Smooth muscle cell (in vitro differentiated cells): ENCODE measurements around the gene CFAP54. TPM values are rescaled to one million over a fixed set of nuclear protein-coding genes. Genes with fewer than 3 reads are reported as not detected.
A peak's percentile ranks its signal among the peaks of the same experiment; 100 is the strongest.
"Not testable (repeated sequence)": the region's sequence is repeated elsewhere in the genome, so short reads cannot be mapped to it uniquely, and the experiment has no call there.

ENCODE experiments used
- DNase-seq: peaks from one replicate; lab custom pipeline; 2025; ENCODE audit not compliant: unreplicated experiment; lab: John Stamatoyannopoulos, UW
- H2AFZ ChIP-seq: fragments of 200-600 bp; sonication (generic); 2 replicates; pipeline ENCODE4 v1.6.0; 2016; ENCODE audit warnings: antibody characterized with exemption, low read depth, mild to moderate bottlenecking
- H3F3A ChIP-seq: fragments of 200-600 bp; sonication (generic); 2 replicates; pipeline ENCODE4 v1.6.0; 2017; ENCODE audit warnings: antibody characterized with exemption, low read depth
- H3K27ac ChIP-seq: fragments of 200-600 bp; sonication (generic); 2 replicates; pipeline ENCODE4 v1.5.1; 2016; ENCODE audit warnings: low read depth, mild to moderate bottlenecking
- H3K27me3 ChIP-seq: fragments of 200-600 bp; sonication (generic); 2 replicates; pipeline ENCODE4 v1.6.1; 2016; ENCODE audit warnings: low read depth, mild to moderate bottlenecking
- H3K36me3 ChIP-seq: fragments of 200-600 bp; sonication (generic); 2 replicates; pipeline ENCODE4 v1.5.1; 2016; ENCODE audit warnings: low read depth
- H3K4me1 ChIP-seq: fragments of 200-600 bp; sonication (generic); 2 replicates; pipeline ENCODE4 v1.5.1; 2016; ENCODE audit warnings: low read depth
- H3K4me2 ChIP-seq: fragments of 200-600 bp; sonication (generic); 2 replicates; pipeline ENCODE4 v1.6.0; 2016; ENCODE audit warnings: mild to moderate bottlenecking
- H3K4me3 ChIP-seq: fragments of 200-600 bp; sonication (generic); 2 replicates; pipeline ENCODE4 v1.5.1; 2016; ENCODE audit warnings: mild to moderate bottlenecking
- H3K79me2 ChIP-seq: fragments of 200-600 bp; sonication (generic); 2 replicates; pipeline ENCODE4 v1.6.0; 2016; ENCODE audit warnings: low read depth, mild to moderate bottlenecking
- H3K9ac ChIP-seq: fragments of 200-600 bp; sonication (generic); 2 replicates; pipeline ENCODE4 v1.6.0; 2016; ENCODE audit warnings: low read depth
- H3K9me3 ChIP-seq: fragments of 200-600 bp; sonication (generic); replicated peaks from 2 replicates; pipeline ENCODE4 v1.5.1; 2016; ENCODE audit warnings: low read depth
- H4K20me1 ChIP-seq: fragments of 200-600 bp; sonication (generic); 2 replicates; pipeline ENCODE4 v1.6.0; 2016; ENCODE audit warnings: low read depth
- WGBS: methylation state at CpG from one replicate; pipeline ENCODE4 v1.1.7; 2016; ENCODE audit warnings: low lambda C conversion rate; 5-methylcytosine and 5-hydroxymethylcytosine counted together
- polyA plus RNA-seq: library from polyadenylated mRNA; unstranded; fragments of >200 nt; fragmentation: Nextera tagmentation; extraction: Ambion mirVana; gene quantifications from 2 replicates; pipeline ENCODE4 v1.2.1, GENCODE V29; 2016
- total RNA-seq: library from RNA; depleted of rRNA; stranded (reverse); fragments of >200 nt; gene quantifications from 2 replicates; pipeline ENCODE4 v1.2.3, GENCODE V29; 2014
- TF ChIP-seq, protein P1 (sequence below): fragments of 200-600 bp; sonication (generic); IDR thresholded peaks from 2 replicates; pipeline ENCODE4 v1.5.1; 2017; ENCODE audit warnings: borderline replicate concordance, mild to moderate bottlenecking, antibody characterized with exemption; ENCODE audit not compliant: insufficient read depth, poor library complexity, severe bottlenecking

Gene CFAP54
- total and polyA plus RNA-seq, 2 experiments from 2014 or later, result 0.35 to 0.67 TPM

DNA sequence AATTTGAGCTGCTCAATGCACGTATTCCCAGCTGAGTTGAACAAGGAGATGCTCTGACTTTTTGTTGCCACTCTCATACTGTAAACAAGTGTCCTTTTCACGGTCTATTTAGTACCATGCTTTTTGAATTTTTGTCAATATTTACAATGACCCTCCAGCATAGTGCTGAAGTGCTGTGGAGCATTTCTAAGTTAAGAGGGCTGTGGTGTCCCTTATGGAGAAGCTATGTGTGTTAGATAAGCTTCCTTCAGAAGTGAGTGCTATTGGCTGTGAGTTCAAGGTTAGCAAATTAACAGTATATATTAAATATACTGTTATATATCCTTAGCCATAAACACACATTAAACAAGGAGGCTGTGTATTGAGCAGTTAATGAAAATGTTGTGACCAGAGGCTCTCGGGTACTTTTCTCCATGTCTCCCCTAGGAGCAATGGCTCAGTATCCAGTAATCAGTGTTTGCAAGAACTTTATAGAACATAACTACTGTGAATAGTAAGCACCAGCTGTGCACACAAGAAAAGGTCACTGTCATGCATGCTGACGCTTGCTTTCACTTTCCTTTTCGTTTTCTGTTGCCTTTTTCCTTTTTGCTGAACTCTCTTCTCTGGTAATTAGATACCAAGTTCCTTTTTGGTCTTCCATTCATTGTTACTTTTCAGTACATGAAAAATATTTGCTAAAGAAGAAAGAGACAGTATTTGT, 230.4 kb downstream of the CFAP54 start:
- Histone ChIP-seq H3K79me2 (no peaks in the 10 kb centered on the region), H3K4me1 (no peaks in the 10 kb centered on the region), H3K27me3 (no peaks in the 10 kb centered on the region), H3K27ac (no peak overlapping the region), H2AFZ (peak overlapping the region; percentile 69), H3F3A (no peaks in the 10 kb centered on the region), H3K9ac (no peak overlapping the region), H3K4me3 (peak overlapping the region; percentile 29), H3K4me2 (peak overlapping the region; percentile 36), H3K9me3 (no peaks in the 10 kb centered on the region), H4K20me1 (no peaks in the 10 kb centered on the region), H3K36me3 (no peaks in the 10 kb centered on the region)
- 84% methylated on average over 5 of the region's 5 CpGs for WGBS
- TF ChIP-seq, protein P1, sequence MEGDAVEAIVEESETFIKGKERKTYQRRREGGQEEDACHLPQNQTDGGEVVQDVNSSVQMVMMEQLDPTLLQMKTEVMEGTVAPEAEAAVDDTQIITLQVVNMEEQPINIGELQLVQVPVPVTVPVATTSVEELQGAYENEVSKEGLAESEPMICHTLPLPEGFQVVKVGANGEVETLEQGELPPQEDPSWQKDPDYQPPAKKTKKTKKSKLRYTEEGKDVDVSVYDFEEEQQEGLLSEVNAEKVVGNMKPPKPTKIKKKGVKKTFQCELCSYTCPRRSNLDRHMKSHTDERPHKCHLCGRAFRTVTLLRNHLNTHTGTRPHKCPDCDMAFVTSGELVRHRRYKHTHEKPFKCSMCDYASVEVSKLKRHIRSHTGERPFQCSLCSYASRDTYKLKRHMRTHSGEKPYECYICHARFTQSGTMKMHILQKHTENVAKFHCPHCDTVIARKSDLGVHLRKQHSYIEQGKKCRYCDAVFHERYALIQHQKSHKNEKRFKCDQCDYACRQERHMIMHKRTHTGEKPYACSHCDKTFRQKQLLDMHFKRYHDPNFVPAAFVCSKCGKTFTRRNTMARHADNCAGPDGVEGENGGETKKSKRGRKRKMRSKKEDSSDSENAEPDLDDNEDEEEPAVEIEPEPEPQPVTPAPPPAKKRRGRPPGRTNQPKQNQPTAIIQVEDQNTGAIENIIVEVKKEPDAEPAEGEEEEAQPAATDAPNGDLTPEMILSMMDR, result no peak
- DNase-seq, result no peak

DNA sequence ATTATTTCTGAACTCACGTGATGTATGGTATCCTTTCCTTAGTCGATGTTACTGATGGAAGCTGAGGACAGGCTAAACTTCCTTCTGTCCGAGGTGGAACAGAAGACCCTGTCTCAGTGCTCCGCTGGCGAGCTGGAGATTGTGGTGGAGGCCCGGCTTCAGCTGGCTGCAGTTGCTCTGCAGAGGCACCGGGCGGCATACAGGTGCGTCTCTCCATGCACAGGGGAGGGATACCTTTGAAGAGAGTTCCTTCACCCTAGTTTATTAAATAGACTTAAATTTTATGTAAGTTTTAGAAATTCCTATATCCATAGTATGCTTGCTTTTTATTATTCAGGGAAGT, 231.0 kb downstream of the CFAP54 start:
- no peaks in the 10 kb centered on the region for H3K27me3 ChIP-seq
- H4K20me1 ChIP-seq, result no peaks in the 10 kb centered on the region
- no peak overlapping the region for H3K27ac ChIP-seq
- H3F3A ChIP-seq, result no peaks in the 10 kb centered on the region
- no peaks in the 10 kb centered on the region for H3K4me1 ChIP-seq
- peak overlapping the region; percentile 69 for H2AFZ ChIP-seq
- peak overlapping the region; percentile 29 for H3K4me3 ChIP-seq
- no peak overlapping the region for H3K9ac ChIP-seq
- H3K9me3 ChIP-seq, result no peaks in the 10 kb centered on the region
- H3K4me2 ChIP-seq, result peak overlapping the region; percentile 36
- no peaks in the 10 kb centered on the region for H3K36me3 ChIP-seq
- no peak for DNase-seq
- TF ChIP-seq, protein P1, result no peak
- 80% methylated on average over 9 of the region's 9 CpGs for WGBS
- H3K79me2 ChIP-seq, result no peaks in the 10 kb centered on the region

DNA sequence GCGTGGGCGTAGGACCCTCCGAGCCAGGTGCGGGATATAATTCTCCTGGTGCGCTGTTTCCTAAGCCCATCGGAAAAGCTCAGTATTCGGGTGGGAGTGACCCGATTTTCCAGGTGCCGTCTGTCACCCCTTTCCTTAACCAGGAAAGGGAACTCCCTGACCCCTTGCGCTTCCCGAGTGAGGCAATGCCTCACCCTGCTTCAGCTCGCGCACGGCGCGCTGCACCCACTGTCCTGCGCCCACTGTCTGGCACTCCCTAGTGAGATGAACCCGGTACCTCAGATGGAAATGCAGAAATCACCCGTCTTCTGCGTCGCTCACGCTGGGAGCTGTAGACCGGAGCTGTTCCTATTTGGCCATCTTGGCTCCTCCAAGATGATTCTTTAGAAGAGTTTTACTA, 240.1 kb downstream of the CFAP54 start:
- not testable (repeated sequence) for H3K27me3 ChIP-seq, H3K79me2 ChIP-seq, H3K4me2 ChIP-seq, DNase-seq, H4K20me1 ChIP-seq, H3K4me1 ChIP-seq, H3K9ac ChIP-seq, H3K36me3 ChIP-seq, H3K4me3 ChIP-seq, H2AFZ ChIP-seq, H3F3A ChIP-seq, H3K9me3 ChIP-seq, H3K27ac ChIP-seq
- WGBS, result 85% methylated on average over 16 of the region's 23 CpGs

DNA sequence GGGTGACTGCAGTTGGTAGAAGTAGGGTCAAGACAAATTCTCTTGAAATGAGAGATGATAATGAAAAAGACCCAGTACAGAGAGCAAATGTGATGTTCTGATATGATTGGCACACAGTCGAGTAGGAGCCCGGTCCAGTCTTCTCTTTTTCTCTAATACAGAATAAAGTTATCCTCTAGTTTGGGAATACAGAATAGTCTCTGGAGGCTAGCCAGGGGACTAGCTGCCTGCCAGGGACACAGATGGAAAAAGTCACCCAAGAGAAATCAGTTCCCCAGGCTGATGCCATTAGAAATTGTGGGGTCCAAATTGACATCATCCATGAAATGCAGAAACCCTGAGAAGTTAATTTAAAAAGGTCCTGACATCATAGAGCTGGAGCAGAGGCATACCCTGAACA, 240.5 kb downstream of the CFAP54 start:
- Histone ChIP-seq H3K27me3 (no peaks in the 10 kb centered on the region), H2AFZ (no peak overlapping the region), H3K9ac (no peak overlapping the region), H3K9me3 (no peaks in the 10 kb centered on the region), H3K36me3 (no peaks in the 10 kb centered on the region), H4K20me1 (no peaks in the 10 kb centered on the region), H3K27ac (no peak overlapping the region), H3K4me3 (no peak overlapping the region), H3K4me2 (no peak overlapping the region), H3K4me1 (no peaks in the 10 kb centered on the region), H3F3A (no peaks in the 10 kb centered on the region), H3K79me2 (no peaks in the 10 kb centered on the region)
- TF ChIP-seq, protein P1, result no peak
- no peak for DNase-seq
- 97% methylated on average over 2 of the region's 2 CpGs for WGBS
